Kidney glomerular epithelial cell (primary cell): ENCODE measurements around the gene CIAPIN1.

Source experiments
- DNase-seq: peaks from one replicate; lab custom pipeline; 2025; lab: John Stamatoyannopoulos, UW

The CIAPIN1 gene

GRCh38 chr16:57447186-57447962 lies at the start of gene CIAPIN1, which contains the start of gene COQ9:
Gene CIAPIN1, minus strand, starts transcription at chr16:57447385. Its CDS starts 6,457 bp downstream, at chr16:57440928.
Gene COQ9, plus strand, starts transcription at chr16:57447479. Its CDS starts 27 bp downstream, at chr16:57447506.
- DNase-seq, result peak; percentile 77

GRCh38 chr16:57493767-57494166 lies 46.6 kb upstream of the CIAPIN1 start:
- no peak for DNase-seq

- no peak for DNase-seq
Measured at GRCh38 chr16:57489229-57489628, 42.0 kb upstream of the CIAPIN1 start.

- no peak for DNase-seq
Measured at GRCh38 chr16:57486858-57487834, 40.0 kb upstream of the CIAPIN1 start.

- DNase-seq, result peak; percentile 59
Measured at GRCh38 chr16:57485916-57486857, 39.0 kb upstream of the CIAPIN1 start, which contains the start of gene DOK4. Gene DOK4, minus strand, starts transcription at chr16:57486493. Its CDS starts 6,986 bp downstream, at chr16:57479507.

- no peak for DNase-seq
Measured at GRCh38 chr16:57485091-57485915, 38.1 kb upstream of the CIAPIN1 start.

GRCh38 chr16:57484515-57485005 lies 37.4 kb upstream of the CIAPIN1 start:
- DNase-seq, result no peak

GRCh38 chr16:57483725-57484514 lies 36.7 kb upstream of the CIAPIN1 start:
- DNase-seq, result no peak

- DNase-seq, result no peak
Measured at GRCh38 chr16:57482845-57483545, 35.8 kb upstream of the CIAPIN1 start.

- DNase-seq, result no peak
Measured at GRCh38 chr16:57481421-57481820, 34.2 kb upstream of the CIAPIN1 start.

GRCh38 chr16:57480754-57481230 lies 33.6 kb upstream of the CIAPIN1 start:
- DNase-seq, result no peak

GRCh38 chr16:57479976-57480753 lies 33.0 kb upstream of the CIAPIN1 start:
- peak; percentile 74 for DNase-seq

- DNase-seq, result peak; percentile 59
Measured at GRCh38 chr16:57479205-57479975, 32.2 kb upstream of the CIAPIN1 start.

- no peak for DNase-seq
Measured at GRCh38 chr16:57478396-57479204, 31.4 kb upstream of the CIAPIN1 start.

- no peak for DNase-seq
Measured at GRCh38 chr16:57477531-57478202, 30.5 kb upstream of the CIAPIN1 start.
